ENCODE measurements around the gene TMC2.
"Not testable (repeated sequence)": the region's sequence is repeated elsewhere in the genome, so short reads cannot be mapped to it uniquely, and the experiment has no call there.

Gene TMC2

GRCh38 chr20:2673453-2673852 lies 137.1 kb downstream of the TMC2 start:
- Histone ChIP-seq H3K9me2 (replicated peaks; ENCODE audit: insufficient read depth, low read length) (no peaks in the 10 kb centered on the region), H3K9ac (ENCODE audit: low read length) (no peak overlapping the region), H3K4me2 (ENCODE audit: low read depth, low read length, poor library complexity, severe bottlenecking) (no peak overlapping the region), H3K4me3 (ENCODE audit: insufficient read depth, low read length, poor library complexity, severe bottlenecking) (no peak overlapping the region), H4K20me1 (ENCODE audit: low read depth, low read length) (no peaks in the 10 kb centered on the region), H3K27ac (ENCODE audit: low read depth, low read length) (no peak overlapping the region), H2AFZ (ENCODE audit: low read depth, low read length, severe bottlenecking) (no peak overlapping the region), H3K36me3 (ENCODE audit: low read length) (no peaks in the 10 kb centered on the region), H3K79me2 (ENCODE audit: insufficient read depth, low read length) (no peaks in the 10 kb centered on the region), H3K27me3 (ENCODE audit: low read length) (no peaks in the 10 kb centered on the region), H3F3A (ENCODE audit: insufficient read depth) (no peaks in the 10 kb centered on the region), H3K9me3 (ENCODE audit: insufficient read depth, low read length) (no peaks in the 10 kb centered on the region)
- TF ChIP-seq CTCF (IDR thresholded peaks at IDR 0.05; ENCODE audit: insufficient read depth, low read length, poor library complexity, severe bottlenecking), result no peak
- no peak for TF ChIP-seq EZH2phosphoT487 (conservative IDR thresholded peaks at IDR 0.05; ENCODE audit: low read length)

- TF ChIP-seq EZH2phosphoT487 (conservative IDR thresholded peaks at IDR 0.05; ENCODE audit: low read length) (no peak), CTCF (IDR thresholded peaks at IDR 0.05; ENCODE audit: insufficient read depth, low read length, poor library complexity, severe bottlenecking) (no peak)
Observed at GRCh38 chr20:2680046-2680445, 143.7 kb downstream of the TMC2 start.

GRCh38 chr20:2682040-2682439 lies 145.7 kb downstream of the TMC2 start:
- not testable (repeated sequence) for H3K27me3 ChIP-seq (ENCODE audit: low read length); H3K9ac ChIP-seq (ENCODE audit: low read length); H3K36me3 ChIP-seq (ENCODE audit: low read length); H3K4me2 ChIP-seq (ENCODE audit: low read depth, low read length, poor library complexity, severe bottlenecking); H3K9me2 ChIP-seq (replicated peaks; ENCODE audit: insufficient read depth, low read length); H3K79me2 ChIP-seq (ENCODE audit: insufficient read depth, low read length); H2AFZ ChIP-seq (ENCODE audit: low read depth, low read length, severe bottlenecking); H4K20me1 ChIP-seq (ENCODE audit: low read depth, low read length); H3K4me3 ChIP-seq (ENCODE audit: insufficient read depth, low read length, poor library complexity, severe bottlenecking); H3K27ac ChIP-seq (ENCODE audit: low read depth, low read length); H3F3A ChIP-seq (ENCODE audit: insufficient read depth); H3K9me3 ChIP-seq (ENCODE audit: insufficient read depth, low read length)

More at GRCh38 chr20:2680046-2680445, 143.7 kb downstream of the TMC2 start:
- Histone ChIP-seq H3K4me2 (ENCODE audit: low read depth, low read length, poor library complexity, severe bottlenecking) (no peak overlapping the region), H3K27ac (ENCODE audit: low read depth, low read length) (no peak overlapping the region), H3K9me3 (ENCODE audit: insufficient read depth, low read length) (no peaks in the 10 kb centered on the region), H3K36me3 (ENCODE audit: low read length) (no peaks in the 10 kb centered on the region), H3K79me2 (ENCODE audit: insufficient read depth, low read length) (no peaks in the 10 kb centered on the region), H3K27me3 (ENCODE audit: low read length) (no peaks in the 10 kb centered on the region), H3K9ac (ENCODE audit: low read length) (no peak overlapping the region), H2AFZ (ENCODE audit: low read depth, low read length, severe bottlenecking) (no peak overlapping the region), H4K20me1 (ENCODE audit: low read depth, low read length) (no peaks in the 10 kb centered on the region), H3K4me3 (ENCODE audit: insufficient read depth, low read length, poor library complexity, severe bottlenecking) (no peak overlapping the region), H3K9me2 (replicated peaks; ENCODE audit: insufficient read depth, low read length) (no peaks in the 10 kb centered on the region), H3F3A (ENCODE audit: insufficient read depth) (no peaks in the 10 kb centered on the region)

GRCh38 chr20:2684817-2685216 lies 148.4 kb downstream of the TMC2 start:
- not testable (repeated sequence) for H3K27me3 ChIP-seq (ENCODE audit: low read length); H3F3A ChIP-seq (ENCODE audit: insufficient read depth); H3K4me2 ChIP-seq (ENCODE audit: low read depth, low read length, poor library complexity, severe bottlenecking); H2AFZ ChIP-seq (ENCODE audit: low read depth, low read length, severe bottlenecking); H3K9me2 ChIP-seq (replicated peaks; ENCODE audit: insufficient read depth, low read length); H3K36me3 ChIP-seq (ENCODE audit: low read length); H4K20me1 ChIP-seq (ENCODE audit: low read depth, low read length); H3K79me2 ChIP-seq (ENCODE audit: insufficient read depth, low read length); H3K4me3 ChIP-seq (ENCODE audit: insufficient read depth, low read length, poor library complexity, severe bottlenecking); H3K27ac ChIP-seq (ENCODE audit: low read depth, low read length); H3K9me3 ChIP-seq (ENCODE audit: insufficient read depth, low read length); H3K9ac ChIP-seq (ENCODE audit: low read length)
